IPS-11a (cell line): ENCODE measurements around the gene SLC6A11.

Experiments
- H3K4me3 ChIP-seq: one replicate; pipeline ENCODE4 v1.5.1; 2013; ENCODE audit warnings: low read depth, low read length, control low read depth

Gene SLC6A11

GRCh38 chr3:10837849-10838248 lies 21.8 kb downstream of the SLC6A11 start:
- no peak overlapping the region for H3K4me3 ChIP-seq

- no peak overlapping the region for H3K4me3 ChIP-seq
These were observed 23.1 kb downstream of the SLC6A11 start for GRCh38 chr3:10839167-10839566.

DNA sequence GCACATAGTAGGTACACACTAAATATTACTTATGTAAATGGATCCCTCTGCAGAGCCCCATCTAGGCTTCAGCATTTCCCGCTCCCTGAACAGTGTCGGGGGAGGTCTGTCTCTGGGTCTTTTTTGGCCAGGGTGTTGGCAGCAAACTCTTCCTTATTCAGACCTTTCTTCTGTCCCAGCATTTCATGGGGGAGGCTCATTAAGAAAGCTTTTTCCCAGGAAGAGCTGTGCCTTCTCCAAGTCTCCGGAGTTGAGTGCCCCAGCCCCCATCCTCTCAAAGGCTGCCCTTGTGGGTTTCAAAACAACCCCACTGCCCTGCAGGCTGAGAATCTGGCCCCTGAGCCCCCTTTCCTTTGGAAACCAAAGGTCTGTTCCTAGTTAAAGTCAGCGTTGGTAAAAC lies 25.1 kb downstream of the SLC6A11 start:
- no peak overlapping the region for H3K4me3 ChIP-seq

- H3K4me3 ChIP-seq, result no peak overlapping the region
These were observed 27.4 kb downstream of the SLC6A11 start for GRCh38 chr3:10843378-10843777.

GRCh38 chr3:10845001-10845761 lies 29.2 kb downstream of the SLC6A11 start:
- no peak overlapping the region for H3K4me3 ChIP-seq

GRCh38 chr3:10845839-10846656 lies 30.0 kb downstream of the SLC6A11 start:
- no peak overlapping the region for H3K4me3 ChIP-seq

DNA sequence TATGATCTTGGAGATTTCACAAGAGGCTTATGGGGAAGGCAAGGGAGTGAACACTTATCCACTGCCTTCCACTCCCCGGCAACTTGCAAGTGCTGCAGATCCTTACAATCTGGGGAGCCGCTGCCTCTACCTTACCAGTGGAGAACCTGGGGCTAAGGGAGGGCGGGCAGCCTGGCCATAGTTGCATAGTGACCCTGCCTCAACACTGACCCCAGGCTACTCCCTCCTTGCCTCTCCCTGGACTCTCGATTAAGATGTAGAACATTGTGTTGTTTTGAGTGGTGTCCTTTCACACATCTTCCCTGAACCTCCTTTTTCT lies 30.6 kb downstream of the SLC6A11 start:
- H3K4me3 ChIP-seq, result no peak overlapping the region

DNA sequence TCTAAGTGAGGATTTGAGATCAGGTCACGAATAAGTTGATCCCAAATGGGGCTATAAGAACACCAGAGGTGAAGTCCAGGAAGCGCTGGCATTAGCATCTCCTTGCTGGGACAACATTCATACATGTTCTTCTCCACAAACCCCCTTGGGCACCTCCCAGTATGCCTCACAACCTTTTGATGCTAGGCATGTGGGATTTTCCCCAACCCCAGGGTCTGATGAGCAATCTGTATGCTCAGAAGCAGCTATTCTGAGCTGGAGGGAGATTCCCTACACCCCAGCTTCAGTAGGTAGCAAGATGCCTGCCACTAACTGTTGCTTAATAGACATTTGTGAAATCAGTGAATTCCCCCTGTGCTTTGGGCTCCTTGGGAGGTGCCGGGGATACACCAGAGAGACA lies 32.2 kb downstream of the SLC6A11 start:
- H3K4me3 ChIP-seq, result no peak overlapping the region

GRCh38 chr3:10852066-10852808 lies 36.2 kb downstream of the SLC6A11 start:
- no peak overlapping the region for H3K4me3 ChIP-seq

DNA sequence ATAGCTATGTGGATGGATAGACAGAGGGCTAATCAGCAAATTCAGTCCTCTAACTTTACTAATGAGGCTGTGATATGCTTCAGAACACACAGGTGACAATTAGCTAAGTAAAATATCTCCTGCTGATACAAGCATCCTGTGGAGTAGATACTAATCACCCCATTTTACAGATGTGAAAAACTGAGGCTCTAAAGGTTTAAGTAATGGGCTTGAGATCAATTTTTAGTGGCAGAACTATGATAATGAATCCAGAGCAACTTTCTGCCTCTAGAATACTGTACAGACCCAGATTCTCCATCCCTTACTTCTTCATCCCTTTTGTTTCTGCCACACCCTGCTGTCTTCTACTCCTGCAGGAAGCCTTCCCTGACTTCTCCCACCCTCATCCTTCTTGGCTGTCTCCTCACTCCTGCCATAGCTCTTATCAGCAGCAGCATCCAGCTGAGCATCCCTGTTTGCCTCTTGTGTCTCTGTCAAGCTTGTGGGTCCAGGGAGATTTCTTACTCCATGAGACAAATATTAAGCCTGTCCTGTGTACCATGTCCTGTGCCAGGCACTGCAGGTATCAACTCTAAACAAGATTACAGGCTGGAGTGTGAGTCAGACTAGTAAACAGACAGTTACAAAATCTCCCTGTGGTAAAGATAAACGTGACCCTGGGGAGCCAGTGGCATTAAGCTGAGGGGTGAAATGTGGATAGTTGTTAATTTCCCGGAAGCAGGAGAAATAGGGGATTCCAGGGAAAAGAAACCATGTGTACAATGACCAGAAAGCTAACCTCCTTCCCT lies 39.2 kb downstream of the SLC6A11 start:
- no peak overlapping the region for H3K4me3 ChIP-seq

- no peak overlapping the region for H3K4me3 ChIP-seq
These were observed 40.0 kb downstream of the SLC6A11 start for GRCh38 chr3:10855871-10856662.

DNA sequence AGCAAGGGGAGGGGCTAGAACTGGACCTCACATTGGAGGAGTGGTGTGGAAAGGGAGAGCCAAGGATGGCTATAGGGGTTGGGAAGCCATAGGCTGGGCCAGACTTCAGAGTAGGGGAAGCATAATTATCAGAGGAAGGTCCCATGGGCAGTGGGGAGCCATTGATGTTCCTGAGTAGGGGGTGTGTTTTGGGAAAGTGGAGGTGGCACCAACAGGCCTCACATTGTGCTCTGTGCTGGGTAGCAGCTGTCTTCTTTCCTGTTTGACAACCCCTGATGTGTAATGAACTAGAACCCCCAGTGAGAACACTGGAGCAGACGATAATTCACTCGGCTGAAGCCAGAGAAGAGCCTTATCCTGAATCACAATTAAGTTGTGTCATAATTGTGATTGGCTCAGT lies 41.2 kb downstream of the SLC6A11 start:
- no peak overlapping the region for H3K4me3 ChIP-seq

DNA sequence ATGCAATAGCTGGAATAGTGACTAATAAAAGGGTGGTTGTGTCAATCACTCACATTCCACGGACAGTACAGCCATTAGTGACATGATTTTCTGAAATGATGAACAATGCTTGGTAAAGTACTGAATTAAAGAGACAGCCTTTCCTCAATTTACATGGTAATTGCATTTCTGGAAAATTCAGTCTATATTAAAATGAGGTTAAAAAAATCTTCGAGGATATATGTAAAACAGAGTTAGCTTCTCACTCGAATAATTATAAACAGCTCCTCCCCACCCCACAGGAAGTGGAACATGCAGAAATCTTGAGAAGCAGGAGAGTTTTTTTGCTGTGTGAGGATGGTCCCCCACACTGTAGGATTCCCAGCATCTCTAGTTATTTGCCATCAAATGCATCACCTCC lies 42.1 kb downstream of the SLC6A11 start:
- no peak overlapping the region for H3K4me3 ChIP-seq

- no peak overlapping the region for H3K4me3 ChIP-seq
These were observed 51.4 kb downstream of the SLC6A11 start for GRCh38 chr3:10867384-10867783.

GRCh38 chr3:10869460-10869859 lies 53.4 kb downstream of the SLC6A11 start:
- no peak overlapping the region for H3K4me3 ChIP-seq

GRCh38 chr3:10870296-10870695 lies 54.3 kb downstream of the SLC6A11 start:
- no peak overlapping the region for H3K4me3 ChIP-seq

GRCh38 chr3:10873415-10873814 lies 57.4 kb downstream of the SLC6A11 start:
- no peak overlapping the region for H3K4me3 ChIP-seq

DNA sequence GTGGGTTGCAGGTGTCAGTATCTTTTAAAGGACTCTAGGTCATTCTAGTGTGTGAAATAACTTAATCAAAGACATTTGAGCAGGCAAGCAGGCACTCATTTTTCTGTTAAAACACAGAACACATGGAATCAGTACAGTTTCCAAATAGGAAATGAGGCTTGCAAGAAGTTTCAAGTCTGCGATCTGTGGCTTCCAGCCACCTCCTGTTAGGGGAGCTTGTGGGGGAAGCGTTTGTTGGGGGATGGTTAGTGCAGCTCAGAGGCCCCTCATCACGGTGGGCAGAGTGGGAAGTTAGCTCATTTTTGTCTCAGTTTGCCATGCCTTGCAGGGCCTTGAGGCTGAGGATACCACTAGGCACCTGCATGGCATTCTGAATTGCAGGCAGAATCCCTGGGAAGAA lies 59.9 kb downstream of the SLC6A11 start:
- no peak overlapping the region for H3K4me3 ChIP-seq

- H3K4me3 ChIP-seq, result no peak overlapping the region
These were observed 60.6 kb downstream of the SLC6A11 start for GRCh38 chr3:10876661-10877060.

- no peak overlapping the region for H3K4me3 ChIP-seq
These were observed 66.8 kb downstream of the SLC6A11 start for GRCh38 chr3:10882851-10883250.
